MCF 10A (cell line): ENCODE measurements around the gene SRY. TPM values are rescaled to one million over a fixed set of nuclear protein-coding genes. Genes with fewer than 3 reads are reported as not detected.

Source experiments
- Bru-seq: library from RNA; stranded (reverse); fragments of 400-500 nt; gene quantifications from one replicate; lab custom pipeline; 2021; lab: Mats Ljungman, UMichigan
- BruChase-seq, 2 experiments: library from RNA; stranded (reverse); fragments of 400-500 nt; gene quantifications; one replicate each; lab custom pipeline; 2021; lab: Mats Ljungman, UMichigan
- BruUV-seq: library from RNA; stranded (reverse); fragments of 400-500 nt; replicated peaks from 2 replicates; lab custom pipeline; 2021; lab: Mats Ljungman, UMichigan
- CTCF ChIA-PET: fragments of 300-600 bp; sonication (Branson Sonifier 250); formaldehyde crosslinking; extraction: SDS; loops from one replicate; lab custom pipeline; 2021; ENCODE audit warnings: antibody characterized with exemption, inconsistent platforms; lab: Yijun Ruan, JAX
- POLR2A ChIA-PET: fragments of 300-600, 350-650 bp; sonication (Branson Sonifier 250); formaldehyde crosslinking; extraction: SDS; loops from one replicate; lab custom pipeline; 2020; ENCODE audit warnings: antibody characterized with exemption, inconsistent platforms; lab: Yijun Ruan, JAX
- DNase-seq: peaks from one replicate; pipeline ENCODE4 v3.0.0-alpha.2; 2018; ENCODE audit not compliant: unreplicated experiment
- H3K27ac Mint-ChIP-seq: one replicate; pipeline ENCODE4 v1.8.0; 2022; ENCODE audit warnings: mild to moderate bottlenecking, low read depth, mixed read lengths; ENCODE audit not compliant: unreplicated experiment
- H3K27me3 Mint-ChIP-seq: one replicate; pipeline ENCODE4 v1.8.0; 2022; ENCODE audit warnings: mixed read lengths; ENCODE audit not compliant: insufficient read depth, unreplicated experiment
- H3K36me3 Mint-ChIP-seq: one replicate; pipeline ENCODE4 v1.8.0; 2022; ENCODE audit warnings: mild to moderate bottlenecking, moderate library complexity, mixed read lengths; ENCODE audit not compliant: insufficient read depth, unreplicated experiment
- H3K4me1 Mint-ChIP-seq: one replicate; pipeline ENCODE4 v1.8.0; 2022; ENCODE audit warnings: mixed read lengths; ENCODE audit not compliant: insufficient read depth, unreplicated experiment
- H3K4me3 Mint-ChIP-seq: one replicate; pipeline ENCODE4 v1.8.0; 2022; ENCODE audit warnings: mild to moderate bottlenecking, moderate library complexity, mixed read lengths; ENCODE audit not compliant: unreplicated experiment
- H3K9me3 Mint-ChIP-seq: one replicate; pipeline ENCODE4 v1.8.0; 2022; ENCODE audit warnings: mixed read lengths; ENCODE audit not compliant: unreplicated experiment
- CTCF ChIP-seq: fragments of 200-600 bp; IDR thresholded peaks from one replicate; pipeline ENCODE4 v1.8.0; 2022; ENCODE audit warnings: antibody characterized with exemption, mild to moderate bottlenecking; ENCODE audit not compliant: unreplicated experiment
- intact Hi-C: fragments of 100-400 bp; cut with micrococcal nuclease; formaldehyde crosslinking; loops from 2 replicates; pipeline ENCODE4 v1.14.1; 2022
- long read RNA-seq: library from polyadenylated mRNA; stranded (forward); transcript quantifications from one replicate; pipeline ENCODE4 v2.0.0, GENCODE V29; 2022
- total RNA-seq: library from RNA; stranded (reverse); gene quantifications from 2 replicates; pipeline ENCODE4 v1.2.3, GENCODE V29; 2022

Gene SRY
- not detected in 2 replicates for total RNA-seq
- not detected for Bru-seq, nascent RNA
- BruChase-seq, experiment 1, labeled RNA remaining after a 6-hour chase, result not detected
- BruChase-seq, experiment 2, labeled RNA remaining after a 2-hour chase, result not detected
- long read RNA-seq, result 0 reads

DNA sequence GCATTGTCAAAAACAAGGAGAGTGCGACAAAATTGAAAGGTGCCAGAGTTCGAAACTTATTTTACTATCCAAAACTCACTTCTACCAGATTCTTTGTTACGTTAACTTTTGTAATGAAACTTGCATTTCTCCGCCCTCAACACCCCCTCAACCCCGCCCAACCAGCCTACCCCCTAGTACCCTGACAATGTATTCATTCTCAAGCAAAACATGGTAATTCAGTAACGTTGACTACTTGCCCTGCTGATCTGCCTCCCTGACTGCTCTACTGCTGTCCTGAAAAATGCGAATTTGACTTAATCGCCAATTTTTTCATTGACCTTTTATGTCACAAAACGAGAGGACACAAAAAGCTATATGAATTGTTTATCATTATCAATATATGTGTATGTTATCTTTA lies at the start of gene SRY:
TSS of gene SRY (minus strand) at position 83 of the 400 bp plus-strand sequence. CDS start at position 4, 79 bp downstream.
- CTCF ChIA-PET, result no interaction called here
- intact Hi-C loops, result no loop called here
- POLR2A ChIA-PET, result no interaction called here

DNA sequence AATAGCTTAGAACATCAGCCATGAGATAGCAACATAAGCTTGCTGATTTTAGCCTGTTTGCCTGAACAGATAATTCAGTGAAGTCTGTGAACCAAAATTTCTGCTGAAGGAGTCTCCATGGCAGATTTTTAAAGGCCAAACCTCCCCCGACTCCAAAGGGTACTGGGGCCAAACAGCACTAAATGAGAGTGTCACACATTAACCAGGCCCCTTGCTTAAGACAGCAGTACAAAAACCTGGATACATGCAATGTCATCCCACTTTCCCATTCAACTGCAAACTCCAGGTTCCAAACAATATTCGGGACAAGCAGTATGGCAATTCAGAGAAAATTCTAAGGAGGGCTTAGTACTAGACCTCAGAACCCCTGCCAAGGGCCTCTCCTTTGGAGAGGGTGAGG lies 49.6 kb upstream of the SRY start:
- H3K36me3 Mint-ChIP-seq, result no peaks in the 10 kb centered on the region
- intact Hi-C loops, result no loop called here
- H3K27ac Mint-ChIP-seq, result no peak overlapping the region
- no peak overlapping the region for H3K4me3 Mint-ChIP-seq
- no TSS peak for BruUV-seq
- no peaks in the 10 kb centered on the region for H3K9me3 Mint-ChIP-seq
- ChIA-PET CTCF (no interaction called here), POLR2A (no interaction called here)
- H3K4me1 Mint-ChIP-seq, result no peaks in the 10 kb centered on the region
- TF ChIP-seq CTCF, result no peak
- DNase-seq, result no peak
- H3K27me3 Mint-ChIP-seq, result no peaks in the 10 kb centered on the region

More for the DNA sequence above, at the start of gene SRY:
- Mint-ChIP-seq H3K9me3 (no peaks in the 10 kb centered on the region), H3K4me3 (no peak within 1 kb of the TSS), H3K4me1 (no peaks in the 10 kb centered on the region), H3K27ac (no peak within 1 kb of the TSS), H3K36me3 (no peaks in the 10 kb centered on the region), H3K27me3 (no peaks in the 10 kb centered on the region)
- TF ChIP-seq CTCF, result no peak
- no peak for DNase-seq
- no TSS peak for BruUV-seq

- CTCF ChIA-PET, result no interaction called here
These were observed 47.7 kb upstream of the SRY start for GRCh38 chrY:2835230-2835629.

DNA sequence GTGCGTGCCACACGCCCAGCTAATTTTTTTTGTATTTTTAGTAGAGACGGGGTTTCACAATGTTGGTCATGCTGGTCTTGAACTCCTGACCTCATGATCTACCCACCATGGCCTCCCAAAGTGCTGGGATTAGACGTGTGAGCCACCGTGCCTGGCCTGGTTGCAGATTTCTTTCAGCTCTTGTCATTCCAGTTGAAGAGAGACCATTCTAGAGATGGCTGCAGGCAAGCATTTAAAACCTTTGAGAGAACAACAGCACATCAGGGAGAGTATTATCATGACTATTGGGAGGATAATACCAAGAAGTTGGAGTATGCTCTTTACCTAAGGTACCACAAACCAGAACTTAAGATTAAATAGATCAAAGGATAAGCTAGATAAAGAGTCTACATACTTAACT lies 41.0 kb upstream of the SRY start:
- no peaks in the 10 kb centered on the region for H3K36me3 Mint-ChIP-seq
- H3K4me1 Mint-ChIP-seq, result no peaks in the 10 kb centered on the region
- TF ChIP-seq CTCF, result no peak
- ChIA-PET CTCF (no interaction called here), POLR2A (no interaction called here)
- no peaks in the 10 kb centered on the region for H3K27me3 Mint-ChIP-seq
- intact Hi-C loops, result no loop called here
- H3K27ac Mint-ChIP-seq, result no peak overlapping the region
- no peak overlapping the region for H3K4me3 Mint-ChIP-seq
- DNase-seq, result no peak
- H3K9me3 Mint-ChIP-seq, result no peaks in the 10 kb centered on the region
- no TSS peak for BruUV-seq

More at GRCh38 chrY:2835230-2835629, 47.7 kb upstream of the SRY start:
- POLR2A ChIA-PET, result no interaction called here
- intact Hi-C loops, result no loop called here
- H3K36me3 Mint-ChIP-seq, result no peaks in the 10 kb centered on the region
- no peak for DNase-seq
- BruUV-seq, result no TSS peak
- H3K4me1 Mint-ChIP-seq, result no peaks in the 10 kb centered on the region
- no peak overlapping the region for H3K27ac Mint-ChIP-seq
- no peaks in the 10 kb centered on the region for H3K27me3 Mint-ChIP-seq
- no peaks in the 10 kb centered on the region for H3K9me3 Mint-ChIP-seq
- no peak overlapping the region for H3K4me3 Mint-ChIP-seq
- TF ChIP-seq CTCF, result no peak
